T-helper 1 cell (primary cell): ENCODE results near the gene TEC.
"Not testable (repeated sequence)": the region's sequence is repeated elsewhere in the genome, so short reads cannot be mapped to it uniquely, and the experiment has no call there.

Experiments
- DNase-seq, 5 donors: peaks; one replicate each; pipeline ENCODE4 v3.0.0-alpha.2; 2012 to 2020
- total RNA-seq, 4 donors: gene quantifications; one replicate each; lab custom pipeline; 2026; lab: John Stamatoyannopoulos, UW

Gene TEC
- 3.8 to 8.3 (median 7.5) reads per million in 4 donors for total RNA-seq

GRCh38 chr4:48268956-48269860 is at the start of gene TEC:
TSS of gene TEC (minus strand) at chr4:48269838. CDS start at chr4:48228614, 41,224 bp downstream.
- peak in 3 of 5 donors; percentile 5 to 19 (median 11) for DNase-seq

- DNase-seq: peak in 2 of 5 donors; percentile 3 to 32
Measured at GRCh38 chr4:48315728-48316630, 46.3 kb upstream of the TEC start.

- DNase-seq: not testable (repeated sequence)
Measured at GRCh38 chr4:48314746-48315145, 45.1 kb upstream of the TEC start.

- DNase-seq: no peak
Measured at GRCh38 chr4:48311896-48312295, 42.3 kb upstream of the TEC start.

- DNase-seq: no peak
Measured at GRCh38 chr4:48308901-48309300, 39.3 kb upstream of the TEC start.

- DNase-seq: no peak
Measured at GRCh38 chr4:48307528-48307927, 37.9 kb upstream of the TEC start.

GRCh38 chr4:48305508-48305907 is 35.9 kb upstream of the TEC start:
- DNase-seq: no peak

- DNase-seq: no peak
Measured at GRCh38 chr4:48300004-48300403, 30.4 kb upstream of the TEC start.

GRCh38 chr4:48299560-48299959 is 29.9 kb upstream of the TEC start:
- no peak for DNase-seq

GRCh38 chr4:48297256-48297846 is 27.7 kb upstream of the TEC start:
- no peak for DNase-seq

GRCh38 chr4:48296365-48296764 is 26.7 kb upstream of the TEC start:
- peak in 1 of 5 donors; percentile 24 for DNase-seq

GRCh38 chr4:48295116-48295515 is 25.5 kb upstream of the TEC start:
- no peak for DNase-seq

GRCh38 chr4:48292218-48292790 is 22.7 kb upstream of the TEC start:
- DNase-seq: not testable (repeated sequence)

GRCh38 chr4:48290146-48290772 is 20.6 kb upstream of the TEC start:
- no peak for DNase-seq

GRCh38 chr4:48286060-48286459 is 16.4 kb upstream of the TEC start:
- not testable (repeated sequence) for DNase-seq

- DNase-seq: not testable (repeated sequence)
Measured at GRCh38 chr4:48285640-48286039, 16.0 kb upstream of the TEC start.

GRCh38 chr4:48275686-48276085 is 6.0 kb upstream of the TEC start:
- DNase-seq: no peak

- peak in 1 of 5 donors; percentile 30 for DNase-seq
Measured at GRCh38 chr4:48275247-48275646, 5.6 kb upstream of the TEC start.

- DNase-seq: no peak
Measured at GRCh38 chr4:48271626-48272025, 2.0 kb upstream of the TEC start.

- DNase-seq: no peak
Measured at GRCh38 chr4:48270951-48271473, 1.4 kb upstream of the TEC start.

GRCh38 chr4:48270523-48270897 is 872 bp upstream of the TEC start:
- no peak for DNase-seq
